HCT116 (cell line): ENCODE measurements around the gene CHST4.

Experiments
- CTCF ChIP-seq, 3 experiments: fragments of 200-600 bp in 1 of 3; sonication (generic) in 1 of 3; IDR thresholded peaks in 2 of 3; conservative IDR thresholded peaks in 1 of 3; 2 replicates each; pipeline ENCODE4 v1.5.1; 2012 to 2017; ENCODE audit warnings: low read depth in 2 of 3, low read length in 2 of 3, antibody characterized with exemption in 1 of 3, borderline replicate concordance in 1 of 3, control low read depth in 1 of 3, mild to moderate bottlenecking in 1 of 3, mixed read lengths in 1 of 3, mixed run types in 1 of 3, moderate library complexity in 1 of 3; ENCODE audit not compliant: insufficient read depth in 1 of 3
- FOSL1 ChIP-seq: IDR thresholded peaks from 2 replicates; pipeline ENCODE4 v1.6.1; 2012; ENCODE audit warnings: low read depth

- TF ChIP-seq CTCF (IDR thresholded peaks at IDR 0.05 in 2 of 3, conservative IDR thresholded peaks at IDR 0.05 in 1 of 3; ENCODE audit: borderline replicate concordance in 1 of 3, insufficient read depth in 1 of 3, low read depth in 2 of 3, low read length in 2 of 3), result no peak
- TF ChIP-seq FOSL1, result no peak
These were observed 42.0 kb upstream of the CHST4 start for GRCh38 chr16:71484006-71484893.
